T47D (cell line): ENCODE data around the gene PTPRZ1.

Experiments used
- DNase-seq, 2 experiments: peaks; one replicate each; pipeline versions ENCODE4 v3.0.0 to v3.0.0-alpha.2; 2011 to 2012; ENCODE audit warnings: low read depth in 1 of 2, low spot score in 1 of 2
- JUND ChIP-seq: IDR thresholded peaks from 2 replicates; pipeline ENCODE4 v1.6.1; 2012; ENCODE audit warnings: low read depth
- in situ Hi-C: cut with HindIII; loops from 2 replicates; pipeline ENCODE4 v1.10.0; 2016; ENCODE audit warnings: low sequenced_read_pairs, low pct_unique_long_range_greater_than_20kb

PTPRZ1 gene

DNA sequence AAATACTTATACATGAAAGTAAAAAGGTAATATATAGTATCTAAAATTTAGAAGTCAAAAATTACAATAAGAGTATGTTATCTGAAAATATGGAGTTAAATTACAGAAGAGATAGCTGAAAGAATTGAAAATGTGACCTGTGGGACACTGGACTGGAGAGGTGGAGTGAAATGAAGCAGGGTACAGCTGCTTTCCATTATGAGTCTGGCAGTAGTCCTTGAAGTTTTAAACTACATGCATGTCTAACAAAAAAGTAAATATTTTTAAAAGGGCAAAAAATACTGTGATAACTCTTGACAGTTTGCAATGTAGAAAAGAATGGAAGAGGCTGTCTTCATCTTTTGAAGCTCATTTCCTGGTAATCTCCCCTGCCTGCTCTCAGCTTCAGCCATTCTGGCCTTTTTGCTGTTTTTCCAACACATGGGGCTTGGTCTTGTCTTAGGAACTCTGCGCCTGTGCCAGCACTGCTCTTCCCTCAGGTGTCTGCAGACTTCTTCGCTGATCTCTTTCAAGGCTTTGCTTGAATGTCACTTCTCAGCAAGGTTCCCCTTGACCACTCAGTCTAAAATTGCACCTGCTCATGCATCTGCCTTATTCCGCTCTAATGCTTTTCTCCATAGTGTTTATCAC is 36.9 kb downstream of the PTPRZ1 start:
- in situ Hi-C loops: no loop called here
- TF ChIP-seq JUND: no peak
- DNase-seq: no peak

- DNase-seq: no peak
- no peak for TF ChIP-seq JUND
- in situ Hi-C loops: no loop called here
Observed at GRCh38 chr7:121913947-121914675, 41.1 kb downstream of the PTPRZ1 start.

GRCh38 chr7:121914676-121915279 is 41.8 kb downstream of the PTPRZ1 start:
- no peak for DNase-seq
- in situ Hi-C loops: no loop called here
- no peak for TF ChIP-seq JUND

- in situ Hi-C loops: no loop called here
- no peak for TF ChIP-seq JUND
- DNase-seq: no peak
Observed at GRCh38 chr7:121916211-121916610, 43.2 kb downstream of the PTPRZ1 start.

GRCh38 chr7:121919986-121920385 is 47.0 kb downstream of the PTPRZ1 start:
- in situ Hi-C loops: no loop called here
- DNase-seq: no peak
- TF ChIP-seq JUND: no peak

GRCh38 chr7:121924269-121925186 is 51.6 kb downstream of the PTPRZ1 start:
- TF ChIP-seq JUND: no peak
- in situ Hi-C loops: no loop called here
- DNase-seq: no peak

DNA sequence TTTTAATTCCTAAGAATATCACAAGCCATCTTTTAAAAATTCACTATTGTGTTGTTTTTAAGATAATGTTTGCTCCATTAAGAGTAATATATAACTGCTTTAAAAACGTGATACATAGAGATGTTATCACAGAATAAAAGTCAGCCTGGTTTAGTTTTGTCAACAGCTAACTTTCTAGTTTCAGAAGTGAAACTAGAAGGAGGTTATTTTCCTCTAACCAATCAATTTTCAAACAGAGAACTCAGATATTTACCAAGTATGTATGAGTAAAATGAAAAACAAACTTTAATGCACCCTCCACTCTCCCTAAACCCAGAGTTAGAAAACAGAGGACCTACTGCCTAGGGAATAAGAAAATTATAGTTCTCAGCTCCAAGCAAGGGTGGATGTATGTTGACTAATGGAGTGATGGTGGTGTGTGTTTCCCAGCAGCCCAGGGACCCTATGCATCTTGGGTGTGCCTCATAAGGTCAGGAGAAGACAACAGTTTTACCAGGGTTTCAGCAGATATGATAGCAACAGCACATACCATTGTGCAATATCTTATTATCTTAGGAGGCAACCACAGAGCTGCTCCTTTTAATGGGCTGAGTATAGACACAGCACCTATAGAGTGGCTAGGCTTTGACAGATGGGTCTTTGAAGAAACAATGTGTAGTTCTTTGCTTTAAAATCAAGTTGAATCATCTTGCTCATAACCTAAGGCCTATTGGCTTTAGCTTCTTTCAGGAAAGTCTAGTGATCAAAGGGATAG is 58.4 kb downstream of the PTPRZ1 start:
- in situ Hi-C loops: no loop called here

GRCh38 chr7:121932768-121933167 is 59.8 kb downstream of the PTPRZ1 start:
- in situ Hi-C loops: no loop called here
- DNase-seq: no peak
- no peak for TF ChIP-seq JUND

More for the DNA sequence above, 58.4 kb downstream of the PTPRZ1 start:
- TF ChIP-seq JUND: no peak
- no peak for DNase-seq

DNA sequence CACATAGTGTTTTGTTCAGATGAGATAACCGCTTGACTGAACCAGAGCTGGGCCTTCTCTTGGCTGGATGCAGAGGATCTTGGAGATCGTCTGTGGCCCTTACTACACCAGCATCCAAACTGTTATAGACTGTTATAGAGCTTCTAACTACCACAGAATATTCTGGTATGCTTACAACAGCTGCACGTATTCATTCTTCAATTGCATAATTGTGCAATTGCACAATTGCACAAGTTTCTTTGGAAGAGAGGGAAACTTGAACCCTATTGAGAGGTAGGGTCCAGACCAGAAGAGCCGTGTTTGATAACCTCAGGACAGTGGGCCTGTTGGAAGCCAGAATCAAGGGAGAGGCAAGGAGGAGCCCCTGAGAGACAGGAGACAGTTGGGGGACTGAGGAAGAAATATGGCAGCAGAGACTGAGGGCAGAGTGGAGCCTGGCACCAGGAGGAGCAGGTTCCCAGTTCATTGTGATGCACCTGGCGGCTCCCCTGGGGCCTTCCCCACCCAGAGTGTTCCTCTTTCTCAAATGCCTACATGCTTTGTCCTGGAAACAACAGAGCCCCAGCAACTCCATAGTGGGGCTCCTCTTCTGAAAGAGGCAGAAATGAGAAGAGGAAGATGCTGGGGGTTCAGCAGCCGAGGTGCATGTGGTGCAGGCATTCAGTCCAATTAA is 64.1 kb downstream of the PTPRZ1 start:
- TF ChIP-seq JUND: no peak

GRCh38 chr7:121938429-121938996 is 65.6 kb downstream of the PTPRZ1 start:
- in situ Hi-C loops: no loop called here
- no peak for DNase-seq
- no peak for TF ChIP-seq JUND

More for the DNA sequence above, 64.1 kb downstream of the PTPRZ1 start:
- no peak for DNase-seq
- in situ Hi-C loops: no loop called here

- no peak for TF ChIP-seq JUND
- DNase-seq: no peak
- in situ Hi-C loops: no loop called here
Observed at GRCh38 chr7:121940918-121941317, 68.0 kb downstream of the PTPRZ1 start.
